Gastroesophageal sphincter (tissue), 3 donors: ENCODE results near the gene APLP1.

ENCODE experiments used
- EP300 ChIP-seq: sonication (generic); formaldehyde crosslinking; IDR thresholded peaks from one replicate; pipeline ENCODE4 v1.6.1; 2017; ENCODE audit warnings: antibody characterized with exemption, mild to moderate bottlenecking
- POLR2A ChIP-seq, 2 donors: fragments of 450-650 bp; IDR thresholded peaks; one replicate each; pipeline ENCODE4 v1.6.1; 2017; ENCODE audit warnings: antibody characterized with exemption in 2 of 2, mild to moderate bottlenecking in 2 of 2, moderate library complexity in 1 of 2
- POLR2AphosphoS5 ChIP-seq: sonication (generic); formaldehyde crosslinking; IDR thresholded peaks from one replicate; pipeline ENCODE4 v1.6.1; 2017; ENCODE audit warnings: antibody characterized with exemption
- TF ChIP-seq, protein P1 (sequence below), 4 experiments: fragments of 200-600 bp in 2 of 4; fragments of 450-650 bp in 2 of 4; sonication (generic) in 1 of 4; IDR thresholded peaks; one replicate each; pipeline ENCODE4 v1.5.1; 2017 to 2019; ENCODE audit warnings: antibody characterized with exemption in 4 of 4, mild to moderate bottlenecking in 2 of 4, moderate library complexity in 2 of 4

DNA sequence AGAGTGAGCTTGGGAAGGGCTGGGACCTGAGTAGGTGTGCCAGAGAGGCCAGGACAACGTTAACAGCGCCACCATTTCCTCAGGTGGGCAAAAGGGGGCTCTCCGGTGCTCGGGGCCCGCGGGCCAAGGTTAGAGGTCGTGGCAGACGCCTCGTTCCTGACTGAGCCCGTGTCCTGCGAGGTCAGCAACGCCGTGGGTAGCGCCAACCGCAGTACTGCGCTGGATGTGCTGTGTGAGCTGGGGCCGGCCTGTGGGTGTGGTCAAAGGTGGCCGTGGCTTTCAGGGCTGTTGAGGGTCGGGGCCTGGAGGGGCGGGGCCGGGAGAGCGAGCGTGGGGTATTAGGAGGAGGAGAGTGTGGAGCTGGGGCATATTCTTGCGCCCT is 7.9 kb upstream of the APLP1 start:
- TF ChIP-seq, protein P1, sequence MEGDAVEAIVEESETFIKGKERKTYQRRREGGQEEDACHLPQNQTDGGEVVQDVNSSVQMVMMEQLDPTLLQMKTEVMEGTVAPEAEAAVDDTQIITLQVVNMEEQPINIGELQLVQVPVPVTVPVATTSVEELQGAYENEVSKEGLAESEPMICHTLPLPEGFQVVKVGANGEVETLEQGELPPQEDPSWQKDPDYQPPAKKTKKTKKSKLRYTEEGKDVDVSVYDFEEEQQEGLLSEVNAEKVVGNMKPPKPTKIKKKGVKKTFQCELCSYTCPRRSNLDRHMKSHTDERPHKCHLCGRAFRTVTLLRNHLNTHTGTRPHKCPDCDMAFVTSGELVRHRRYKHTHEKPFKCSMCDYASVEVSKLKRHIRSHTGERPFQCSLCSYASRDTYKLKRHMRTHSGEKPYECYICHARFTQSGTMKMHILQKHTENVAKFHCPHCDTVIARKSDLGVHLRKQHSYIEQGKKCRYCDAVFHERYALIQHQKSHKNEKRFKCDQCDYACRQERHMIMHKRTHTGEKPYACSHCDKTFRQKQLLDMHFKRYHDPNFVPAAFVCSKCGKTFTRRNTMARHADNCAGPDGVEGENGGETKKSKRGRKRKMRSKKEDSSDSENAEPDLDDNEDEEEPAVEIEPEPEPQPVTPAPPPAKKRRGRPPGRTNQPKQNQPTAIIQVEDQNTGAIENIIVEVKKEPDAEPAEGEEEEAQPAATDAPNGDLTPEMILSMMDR (IDR thresholded peaks at IDR 0.05): no peak
- no peak for TF ChIP-seq EP300
- no peak for TF ChIP-seq POLR2A (IDR thresholded peaks at IDR 0.05)
- no peak for TF ChIP-seq POLR2AphosphoS5
